Measurements from ENCODE around the gene TGFBR3.
A peak's percentile ranks its signal among the peaks of the same experiment; 100 is the strongest.

The TGFBR3 gene

GRCh38 chr1:91771717-91772116, 114.2 kb downstream of the TGFBR3 start:
- no peak overlapping the region for H3K4me3 ChIP-seq (replicated peaks in 1 of 2; ENCODE audit: low read depth in 2 of 2, low read length in 2 of 2)
- no peak for DNase-seq (ENCODE audit: low read depth in 2 of 2)
- TF ChIP-seq, protein P1, sequence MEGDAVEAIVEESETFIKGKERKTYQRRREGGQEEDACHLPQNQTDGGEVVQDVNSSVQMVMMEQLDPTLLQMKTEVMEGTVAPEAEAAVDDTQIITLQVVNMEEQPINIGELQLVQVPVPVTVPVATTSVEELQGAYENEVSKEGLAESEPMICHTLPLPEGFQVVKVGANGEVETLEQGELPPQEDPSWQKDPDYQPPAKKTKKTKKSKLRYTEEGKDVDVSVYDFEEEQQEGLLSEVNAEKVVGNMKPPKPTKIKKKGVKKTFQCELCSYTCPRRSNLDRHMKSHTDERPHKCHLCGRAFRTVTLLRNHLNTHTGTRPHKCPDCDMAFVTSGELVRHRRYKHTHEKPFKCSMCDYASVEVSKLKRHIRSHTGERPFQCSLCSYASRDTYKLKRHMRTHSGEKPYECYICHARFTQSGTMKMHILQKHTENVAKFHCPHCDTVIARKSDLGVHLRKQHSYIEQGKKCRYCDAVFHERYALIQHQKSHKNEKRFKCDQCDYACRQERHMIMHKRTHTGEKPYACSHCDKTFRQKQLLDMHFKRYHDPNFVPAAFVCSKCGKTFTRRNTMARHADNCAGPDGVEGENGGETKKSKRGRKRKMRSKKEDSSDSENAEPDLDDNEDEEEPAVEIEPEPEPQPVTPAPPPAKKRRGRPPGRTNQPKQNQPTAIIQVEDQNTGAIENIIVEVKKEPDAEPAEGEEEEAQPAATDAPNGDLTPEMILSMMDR (IDR thresholded peaks at IDR 0.05; ENCODE audit: low read depth, low read length) = no peak

DNA sequence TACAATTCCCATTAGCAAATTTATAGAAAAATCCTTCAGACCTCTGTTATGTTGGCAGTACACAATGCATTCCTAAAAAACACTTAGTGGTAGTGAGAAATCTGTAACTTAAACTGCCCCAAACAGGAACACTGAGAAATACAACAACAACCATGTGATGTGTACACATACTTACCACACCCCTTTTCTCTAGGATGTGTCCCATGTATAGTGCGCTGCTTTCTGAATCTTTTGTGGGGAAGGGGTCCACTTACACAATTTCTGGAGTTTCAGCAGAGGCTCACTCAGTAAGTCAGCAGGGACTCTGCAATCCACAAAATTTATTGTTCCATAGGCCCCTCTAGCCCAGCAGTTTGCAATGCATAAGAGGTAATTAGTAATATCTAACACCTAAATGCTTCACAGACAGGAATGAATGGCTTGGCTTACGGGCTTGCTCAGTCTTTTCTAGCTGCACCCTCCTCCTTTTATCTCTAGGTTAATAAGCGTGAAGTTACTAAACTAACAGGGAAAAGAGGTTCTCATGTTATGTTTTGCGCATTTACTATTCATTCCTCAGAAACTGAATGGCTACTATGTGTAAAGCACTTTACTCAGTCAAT, 115.2 kb downstream of the TGFBR3 start:
- TF ChIP-seq, protein P1 (IDR thresholded peaks at IDR 0.05; ENCODE audit: low read depth, low read length) = no peak
- no peak overlapping the region for H3K4me3 ChIP-seq (replicated peaks in 1 of 2; ENCODE audit: low read depth in 2 of 2, low read length in 2 of 2)
- DNase-seq (ENCODE audit: low read depth in 2 of 2) = no peak

DNA sequence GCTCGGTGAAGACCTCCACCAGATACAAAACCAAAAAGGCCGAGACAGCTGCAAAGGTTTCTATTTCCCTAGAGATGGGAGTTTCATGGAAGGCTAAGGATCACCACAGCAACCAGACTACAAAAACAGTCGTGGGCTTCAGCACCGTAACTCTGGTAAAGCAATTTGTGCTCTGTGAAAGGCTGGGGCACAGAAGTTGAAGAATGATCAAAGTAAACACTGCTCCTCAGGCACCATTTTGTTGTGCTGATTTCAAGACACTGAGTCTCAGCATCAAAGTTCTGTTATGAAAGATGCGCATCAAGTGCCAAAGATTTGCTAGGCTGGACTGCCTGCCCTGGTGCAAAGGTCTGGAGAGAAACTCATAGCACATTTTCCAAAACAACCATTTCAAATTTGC, 116.2 kb downstream of the TGFBR3 start:
- TF ChIP-seq, protein P1 (IDR thresholded peaks at IDR 0.05; ENCODE audit: low read depth, low read length) = no peak
- DNase-seq (ENCODE audit: low read depth in 2 of 2) = no peak
- no peak overlapping the region for H3K4me3 ChIP-seq (replicated peaks in 1 of 2; ENCODE audit: low read depth in 2 of 2, low read length in 2 of 2)

DNA sequence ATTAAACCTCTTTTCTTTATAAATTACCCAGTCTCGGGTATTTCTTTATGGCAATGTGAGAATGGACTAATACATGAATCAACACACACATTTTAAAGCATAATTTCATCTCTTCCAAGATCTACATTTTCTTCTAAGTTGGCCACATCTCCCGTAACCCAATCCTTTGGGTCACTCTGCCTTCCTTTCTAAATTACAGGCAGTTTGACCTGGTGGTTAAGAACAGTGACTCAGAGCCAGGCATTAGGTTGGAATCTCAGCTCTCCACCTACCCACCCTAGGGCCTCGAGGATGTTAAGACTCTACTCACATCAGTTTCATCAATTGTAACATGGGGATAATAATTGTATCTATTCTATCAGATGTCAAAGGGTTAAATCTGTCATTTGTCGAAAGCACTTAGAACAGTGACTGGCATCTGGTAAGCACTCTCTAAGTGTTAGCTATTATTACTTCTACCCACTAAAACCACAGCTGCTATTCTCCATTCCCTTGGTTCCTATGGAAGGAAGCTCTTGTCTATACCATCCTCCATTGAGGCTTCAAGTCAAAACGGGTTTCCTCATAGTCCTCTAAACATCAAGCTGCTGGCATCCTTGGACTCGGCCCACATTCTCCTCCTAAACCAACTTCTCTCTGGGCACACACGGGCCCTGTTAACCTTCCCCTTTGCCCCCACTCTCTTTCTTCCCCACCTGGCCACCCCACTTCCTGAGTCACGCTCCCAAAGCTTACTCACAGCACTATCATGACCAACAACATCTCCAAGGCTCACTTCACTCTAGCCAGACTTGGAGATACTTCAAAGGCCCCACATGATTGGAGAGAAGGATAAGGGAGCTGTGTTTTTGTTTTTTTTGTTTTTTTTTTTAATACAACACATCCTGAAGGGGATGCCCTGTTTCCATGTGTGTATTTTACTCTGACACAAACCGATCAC, 116.9 kb downstream of the TGFBR3 start:
- no peak overlapping the region for H3K4me3 ChIP-seq (replicated peaks in 1 of 2; ENCODE audit: low read depth in 2 of 2, low read length in 2 of 2)
- DNase-seq (ENCODE audit: low read depth in 2 of 2) = peak in 1 of 2 donors; percentile 34
- TF ChIP-seq, protein P1 (IDR thresholded peaks at IDR 0.05; ENCODE audit: low read depth, low read length) = no peak

DNA sequence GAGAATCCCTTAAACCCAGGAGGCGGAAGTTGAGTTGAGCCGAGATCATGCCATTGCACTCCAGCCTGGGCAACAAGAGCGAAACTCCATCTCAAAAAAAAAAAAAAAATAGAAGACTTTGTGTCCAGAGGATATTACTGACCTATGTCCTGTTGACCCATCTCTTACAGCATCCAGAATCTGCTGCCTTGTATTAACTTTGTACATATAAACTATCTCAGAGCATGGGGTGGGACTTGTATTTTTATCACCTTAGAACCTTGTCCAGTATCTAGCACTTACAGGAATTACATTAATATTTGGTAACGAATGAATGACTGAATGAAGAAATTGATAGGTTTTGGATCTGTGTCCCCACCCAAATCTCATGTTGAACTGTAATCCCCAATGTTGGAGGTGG, 117.8 kb downstream of the TGFBR3 start:
- TF ChIP-seq, protein P1 (IDR thresholded peaks at IDR 0.05; ENCODE audit: low read depth, low read length) = no peak
- H3K4me3 ChIP-seq (replicated peaks in 1 of 2; ENCODE audit: low read depth in 2 of 2, low read length in 2 of 2) = no peak overlapping the region
- no peak for DNase-seq (ENCODE audit: low read depth in 2 of 2)

GRCh38 chr1:91766883-91767282, 119.1 kb downstream of the TGFBR3 start:
- no peak for DNase-seq (ENCODE audit: low read depth in 2 of 2)
- TF ChIP-seq, protein P1 (IDR thresholded peaks at IDR 0.05; ENCODE audit: low read depth, low read length) = no peak
- no peak overlapping the region for H3K4me3 ChIP-seq (replicated peaks in 1 of 2; ENCODE audit: low read depth in 2 of 2, low read length in 2 of 2)

Measured in cardiac fibroblast (primary cell).